NCI-H2081 (cell line): Measurements from ENCODE around the gene AP1M1.
"Not testable (repeated sequence)": the region's sequence is repeated elsewhere in the genome, so short reads cannot be mapped to it uniquely, and the experiment has no call there.

ENCODE experiments used
- DNase-seq, 2 experiments: peaks; one replicate each; lab custom pipeline; 2025; lab: John Stamatoyannopoulos, UW

Gene AP1M1

GRCh38 chr19:16262618-16263017 is 64.9 kb downstream of the AP1M1 start:
- no peak for DNase-seq

- no peak for DNase-seq
Measured at GRCh38 chr19:16263141-16263761, 65.5 kb downstream of the AP1M1 start.

- no peak for DNase-seq
Measured at GRCh38 chr19:16265205-16265604, 67.5 kb downstream of the AP1M1 start.

- DNase-seq = no peak
Measured at GRCh38 chr19:16265890-16266585, 68.3 kb downstream of the AP1M1 start.

GRCh38 chr19:16266586-16266942 is 68.9 kb downstream of the AP1M1 start:
- no peak for DNase-seq

- DNase-seq = no peak
Measured at GRCh38 chr19:16268676-16269319, 71.1 kb downstream of the AP1M1 start.

GRCh38 chr19:16272945-16273344 is 75.2 kb downstream of the AP1M1 start:
- DNase-seq = no peak

GRCh38 chr19:16274447-16274846 is 76.7 kb downstream of the AP1M1 start:
- no peak for DNase-seq

DNA sequence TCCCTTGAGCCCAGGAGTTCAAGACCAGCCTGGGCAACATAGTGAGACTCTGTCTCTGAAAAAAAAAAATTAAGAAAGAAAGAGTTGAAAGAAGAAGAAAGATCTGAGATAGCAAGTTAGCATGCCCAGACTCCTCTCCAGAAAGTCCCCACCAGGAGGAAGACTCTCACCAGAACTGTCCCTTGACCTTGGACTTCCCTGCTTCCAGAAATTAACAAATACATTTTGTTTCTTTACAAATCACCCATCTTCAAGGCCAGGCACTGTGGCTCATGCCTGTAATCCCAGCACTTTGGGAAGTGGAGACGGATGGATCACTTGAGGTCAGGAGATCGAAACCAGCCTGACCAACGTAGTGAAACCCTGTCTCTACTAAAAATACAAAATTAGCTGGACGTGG is 82.6 kb downstream of the AP1M1 start:
- DNase-seq = no peak

DNA sequence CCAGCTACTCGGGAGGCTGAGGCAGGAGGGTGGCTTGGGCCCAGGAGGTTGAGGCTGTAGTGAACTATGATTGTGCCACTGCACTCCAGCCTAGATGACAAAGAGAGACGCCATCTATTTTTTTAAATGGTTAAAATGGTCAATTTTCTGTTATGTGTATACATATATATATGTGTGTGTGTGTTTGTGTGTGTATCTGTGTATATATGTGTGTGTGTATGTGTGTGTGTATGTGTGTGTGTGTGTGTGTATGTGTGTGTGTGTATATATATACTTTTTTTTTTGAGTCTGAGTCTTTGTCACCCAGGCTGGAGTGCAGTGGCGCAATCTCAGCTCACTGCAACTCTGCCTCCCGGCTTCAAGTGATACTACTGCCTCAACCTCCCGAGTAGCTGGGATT is 84.0 kb downstream of the AP1M1 start:
- DNase-seq = no peak

DNA sequence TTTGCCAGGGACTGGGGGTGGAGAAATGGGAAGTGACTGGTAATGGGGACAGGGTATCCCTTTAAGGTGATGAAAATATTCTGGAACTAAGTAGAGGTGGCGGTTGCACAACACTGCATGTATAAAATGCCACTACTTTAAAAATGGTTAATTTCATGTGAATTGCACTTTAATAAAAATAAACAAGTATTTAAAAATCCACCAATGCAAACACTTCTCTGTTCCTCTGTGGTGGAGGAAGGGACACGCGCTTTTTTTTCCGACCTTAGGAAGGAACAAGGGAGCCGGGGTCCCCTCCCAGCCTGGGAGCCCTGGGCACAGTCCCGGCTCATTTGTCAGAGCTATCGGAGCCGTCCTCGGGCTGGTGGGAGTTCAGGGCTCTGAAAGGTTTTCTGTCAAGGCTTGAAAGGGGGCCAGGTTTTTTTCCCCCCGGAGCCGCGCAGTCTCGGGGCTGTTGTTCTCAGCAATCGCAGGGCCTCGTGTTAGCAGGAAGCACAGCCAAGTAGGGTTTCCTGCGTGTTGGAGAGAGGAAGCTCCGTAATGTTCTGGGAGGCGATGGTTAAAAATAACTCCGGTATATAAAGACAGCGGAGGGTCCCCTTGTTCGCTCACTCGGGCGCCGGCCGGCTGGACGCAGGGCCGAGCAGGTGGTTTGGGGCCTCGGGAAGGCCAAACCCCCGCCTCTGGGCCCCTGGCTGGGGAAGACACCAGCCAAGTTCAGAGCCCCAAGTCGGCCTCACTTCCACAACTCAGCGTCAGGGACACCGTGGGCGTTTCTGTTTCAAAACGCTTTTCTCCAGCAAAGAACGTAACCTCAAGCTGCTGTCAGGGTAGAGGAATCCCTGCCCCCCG is 85.7 kb downstream of the AP1M1 start:
- no peak for DNase-seq

GRCh38 chr19:16284505-16284904 is 86.8 kb downstream of the AP1M1 start:
- DNase-seq = no peak

- DNase-seq = not testable (repeated sequence)
Measured at GRCh38 chr19:16285079-16285478, 87.4 kb downstream of the AP1M1 start.

DNA sequence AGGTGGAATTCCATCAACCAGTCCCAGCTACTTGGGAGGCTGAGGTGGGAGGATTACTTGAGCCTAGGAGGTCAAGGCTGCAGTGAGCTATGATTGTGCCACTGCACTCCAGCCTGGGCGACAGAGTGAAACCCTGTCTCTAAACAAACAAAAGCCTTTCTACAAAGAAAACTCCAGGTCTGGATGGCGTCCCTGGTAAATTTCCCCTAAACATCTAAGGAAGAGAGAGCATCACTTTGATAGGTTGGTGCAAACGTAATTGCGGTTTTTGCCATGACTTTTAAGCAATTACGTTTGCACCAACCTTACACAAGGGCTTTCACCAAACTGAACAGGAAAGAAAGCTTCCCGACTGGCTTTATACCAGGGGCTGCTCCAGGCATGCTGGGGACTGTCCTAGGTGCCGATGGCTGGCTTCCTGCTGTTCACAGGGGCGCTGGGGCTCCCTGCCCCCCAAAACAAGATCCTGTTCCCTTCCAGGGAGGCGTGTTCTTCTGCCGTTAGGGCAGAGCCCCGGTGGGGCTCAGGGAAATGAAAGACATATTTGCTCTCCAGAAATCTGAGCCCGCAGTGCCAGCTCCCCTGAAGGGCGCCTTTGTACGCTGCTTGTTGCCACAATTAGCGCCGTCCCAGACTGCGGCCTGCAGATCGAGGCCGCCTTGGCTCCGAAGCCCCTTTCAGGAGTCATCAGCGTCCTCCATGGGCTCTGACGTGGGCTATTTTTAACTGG is 88.2 kb downstream of the AP1M1 start:
- DNase-seq = peak; percentile 64 to 77

- DNase-seq = no peak
Measured at GRCh38 chr19:16288544-16288943, 90.8 kb downstream of the AP1M1 start.

DNA sequence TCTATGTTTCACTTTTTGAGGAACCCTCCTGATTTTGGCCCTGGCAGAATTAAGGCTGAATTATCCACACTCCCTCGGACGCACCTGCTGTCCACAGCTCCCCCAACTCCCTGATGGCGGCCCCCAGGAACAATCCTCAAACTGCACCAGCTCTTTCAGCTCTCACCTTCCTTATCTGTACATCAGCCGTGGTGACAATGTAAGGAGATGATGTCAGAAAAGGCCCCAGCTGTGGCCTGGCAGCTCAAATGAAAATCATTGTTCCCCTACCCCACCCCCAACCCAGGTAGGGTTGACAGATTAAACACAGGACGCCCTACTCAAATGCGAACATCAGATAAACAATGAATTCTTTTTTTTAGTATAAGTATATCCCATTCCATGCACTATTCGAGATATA is 91.9 kb downstream of the AP1M1 start:
- no peak for DNase-seq

DNA sequence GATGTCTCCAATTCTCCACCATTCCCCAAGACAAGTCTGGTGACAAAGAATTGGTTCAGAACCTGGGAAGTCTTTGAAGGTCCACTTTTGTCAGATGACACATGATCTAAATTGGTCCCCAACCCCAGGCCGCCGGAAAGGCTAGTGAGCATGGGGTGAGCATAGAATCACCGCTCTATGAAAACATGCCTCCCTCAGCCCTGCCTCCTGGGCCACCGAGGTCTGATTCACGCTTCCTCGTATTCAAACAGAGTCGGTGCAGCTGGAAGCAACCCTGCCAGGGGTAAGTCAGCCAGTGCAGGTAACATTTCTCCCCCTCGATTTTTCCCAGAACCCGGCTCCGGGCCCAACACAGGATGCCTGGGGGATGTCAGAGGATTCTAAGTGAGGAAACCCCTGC is 93.0 kb downstream of the AP1M1 start:
- no peak for DNase-seq

- DNase-seq = no peak
Measured at GRCh38 chr19:16293118-16294091, 95.7 kb downstream of the AP1M1 start.

- DNase-seq = no peak
Measured at GRCh38 chr19:16295057-16295456, 97.3 kb downstream of the AP1M1 start.
